ENCODE measurements around the gene DESI2. TPM values are rescaled to one million over a fixed set of nuclear protein-coding genes. Genes with fewer than 3 reads are reported as not detected.

The DESI2 gene
- total RNA-seq, 4 donors from 2014 or later = 16.7 to 109 (median 37.7) TPM

- H3K9me3 ChIP-seq = no peaks in the 10 kb centered on the region
- H3K27me3 ChIP-seq = no peaks in the 10 kb centered on the region
- no peak for TF ChIP-seq POLR2A (IDR thresholded peaks at IDR 0.05)
- TF ChIP-seq CTCF (IDR thresholded peaks at IDR 0.05) = no peak
- intact Hi-C loops (cut with DNase I; ENCODE audit: low total_unique reads) = no loop called here
- H3K4me1 ChIP-seq = no peaks in the 10 kb centered on the region
- H3K27ac ChIP-seq = no peak overlapping the region
- no peaks in the 10 kb centered on the region for H3K36me3 ChIP-seq
- DNase-seq = no peak
- no peak overlapping the region for H3K4me3 ChIP-seq
These were observed 9.9 kb upstream of the DESI2 start for GRCh38 chr1:244642988-244643387.

- H3K27ac ChIP-seq = no peak overlapping the region
- H3K4me1 ChIP-seq = no peaks in the 10 kb centered on the region
- DNase-seq = no peak
- H3K36me3 ChIP-seq = no peaks in the 10 kb centered on the region
- no peaks in the 10 kb centered on the region for H3K27me3 ChIP-seq
- TF ChIP-seq CTCF (IDR thresholded peaks at IDR 0.05) (no peak), POLR2A (IDR thresholded peaks at IDR 0.05) (no peak)
- intact Hi-C loops (cut with DNase I; ENCODE audit: low total_unique reads) = no loop called here
- H3K4me3 ChIP-seq = no peak overlapping the region
- no peaks in the 10 kb centered on the region for H3K9me3 ChIP-seq
These were observed 7.5 kb upstream of the DESI2 start for GRCh38 chr1:244645414-244645813.

- TF ChIP-seq CTCF (IDR thresholded peaks at IDR 0.05) = no peak
- no peak for TF ChIP-seq POLR2A (IDR thresholded peaks at IDR 0.05)
- DNase-seq = no peak
- H3K27ac ChIP-seq = no peak overlapping the region
- no peaks in the 10 kb centered on the region for H3K27me3 ChIP-seq
- no peak overlapping the region for H3K4me3 ChIP-seq
- H3K4me1 ChIP-seq = no peaks in the 10 kb centered on the region
- H3K36me3 ChIP-seq = no peaks in the 10 kb centered on the region
- H3K9me3 ChIP-seq = no peaks in the 10 kb centered on the region
- intact Hi-C loops (cut with DNase I; ENCODE audit: low total_unique reads) = no loop called here
These were observed 7.0 kb upstream of the DESI2 start for GRCh38 chr1:244645890-244646289.

GRCh38 chr1:244647819-244648218 lies 5.1 kb upstream of the DESI2 start:
- no peaks in the 10 kb centered on the region for H3K4me1 ChIP-seq
- no peak overlapping the region for H3K4me3 ChIP-seq
- H3K27me3 ChIP-seq = no peaks in the 10 kb centered on the region
- H3K36me3 ChIP-seq = no peaks in the 10 kb centered on the region
- H3K9me3 ChIP-seq = no peaks in the 10 kb centered on the region
- DNase-seq = no peak
- H3K27ac ChIP-seq = no peak overlapping the region
- intact Hi-C loops (cut with DNase I; ENCODE audit: low total_unique reads) = no loop called here
- no peak for TF ChIP-seq CTCF (IDR thresholded peaks at IDR 0.05)
- TF ChIP-seq POLR2A (IDR thresholded peaks at IDR 0.05) = no peak

GRCh38 chr1:244651956-244652622 lies 837 bp upstream of the DESI2 start:
- H3K27me3 ChIP-seq = no peaks in the 10 kb centered on the region
- intact Hi-C loops (cut with DNase I; ENCODE audit: low total_unique reads) = no loop called here
- H3K36me3 ChIP-seq = no peaks in the 10 kb centered on the region
- H3K9me3 ChIP-seq = no peaks in the 10 kb centered on the region
- peak overlapping the region; percentile 78 to 96 for H3K27ac ChIP-seq
- peak overlapping the region; percentile 36 to 43 for H3K4me3 ChIP-seq
- TF ChIP-seq POLR2A (IDR thresholded peaks at IDR 0.05) (no peak), CTCF (IDR thresholded peaks at IDR 0.05) (no peak)
- no peaks in the 10 kb centered on the region for H3K4me1 ChIP-seq
- no peak for DNase-seq
